ENCODE measurements around the gene SIVA1. TPM values are rescaled to one million over a fixed set of nuclear protein-coding genes. Genes with fewer than 3 reads are reported as not detected.

Gene SIVA1
- total RNA-seq, 1 donor from 2014 or later = 116 TPM

GRCh38 chr14:104786726-104787675 is 34.1 kb downstream of the SIVA1 start:
- Mint-ChIP-seq H3K36me3 (ENCODE audit: insufficient read depth) (no peaks in the 10 kb centered on the region), H3K4me1 (ENCODE audit: low read depth) (no peaks in the 10 kb centered on the region), H3K4me3 (ENCODE audit: low read depth) (no peak overlapping the region), H3K27me3 (no peaks in the 10 kb centered on the region), H3K27ac (no peak overlapping the region), H3K9me3 (ENCODE audit: low read depth) (no peaks in the 10 kb centered on the region)
- DNase-seq (ENCODE audit: low spot score, unreplicated experiment) = no peak
- TF ChIP-seq CTCF (IDR thresholded peaks at IDR 0.05; ENCODE audit: unreplicated experiment) = no peak

GRCh38 chr14:104787736-104788135 is 34.8 kb downstream of the SIVA1 start:
- H3K9me3 Mint-ChIP-seq (ENCODE audit: low read depth) = no peaks in the 10 kb centered on the region
- no peak overlapping the region for H3K4me3 Mint-ChIP-seq (ENCODE audit: low read depth)
- no peaks in the 10 kb centered on the region for H3K36me3 Mint-ChIP-seq (ENCODE audit: insufficient read depth)
- TF ChIP-seq CTCF (IDR thresholded peaks at IDR 0.05; ENCODE audit: unreplicated experiment) = no peak
- H3K27me3 Mint-ChIP-seq = no peaks in the 10 kb centered on the region
- no peaks in the 10 kb centered on the region for H3K4me1 Mint-ChIP-seq (ENCODE audit: low read depth)
- H3K27ac Mint-ChIP-seq = no peak overlapping the region
- no peak for DNase-seq (ENCODE audit: low spot score, unreplicated experiment)

DNA sequence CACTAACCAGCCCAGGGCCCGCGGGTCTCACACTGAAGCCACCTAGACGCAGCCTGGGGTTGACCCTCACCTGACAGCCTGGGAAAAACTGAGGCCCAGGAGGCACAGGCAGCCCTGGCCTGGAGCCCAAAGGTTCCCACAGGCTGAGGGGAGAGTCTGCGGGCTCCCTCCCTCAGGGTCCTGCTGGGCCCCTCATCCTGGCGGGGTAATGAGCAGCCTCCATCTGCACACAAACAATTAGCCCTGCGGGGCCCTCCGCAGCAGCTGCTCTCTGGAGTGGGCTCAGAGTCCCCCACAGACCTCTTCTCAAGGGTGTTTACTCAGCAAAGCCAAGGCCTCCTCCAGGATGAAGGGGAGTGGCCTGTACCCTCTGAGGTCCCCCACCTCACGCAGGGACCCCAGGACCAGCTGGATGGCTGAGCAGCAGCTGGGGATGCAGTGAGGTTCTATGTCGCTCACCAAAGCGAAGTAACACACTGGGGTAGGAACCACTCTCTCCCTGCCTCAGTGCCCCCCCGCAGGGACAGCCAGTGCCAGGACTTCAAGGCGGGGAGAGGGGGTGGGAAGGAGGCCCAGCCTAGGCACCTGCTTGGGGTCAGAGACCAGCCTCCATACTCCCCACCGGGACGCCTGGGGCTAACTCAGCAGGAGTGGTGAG is 35.3 kb downstream of the SIVA1 start:
- H3K27ac Mint-ChIP-seq = no peak overlapping the region
- no peaks in the 10 kb centered on the region for H3K9me3 Mint-ChIP-seq (ENCODE audit: low read depth)
- no peaks in the 10 kb centered on the region for H3K27me3 Mint-ChIP-seq
- no peak overlapping the region for H3K4me3 Mint-ChIP-seq (ENCODE audit: low read depth)
- peaks cover 3% of the 10 kb centered on the region for H3K4me1 Mint-ChIP-seq (ENCODE audit: low read depth)
- no peak for TF ChIP-seq CTCF (IDR thresholded peaks at IDR 0.05; ENCODE audit: unreplicated experiment)
- DNase-seq (ENCODE audit: low spot score, unreplicated experiment) = no peak
- no peaks in the 10 kb centered on the region for H3K36me3 Mint-ChIP-seq (ENCODE audit: insufficient read depth)

DNA sequence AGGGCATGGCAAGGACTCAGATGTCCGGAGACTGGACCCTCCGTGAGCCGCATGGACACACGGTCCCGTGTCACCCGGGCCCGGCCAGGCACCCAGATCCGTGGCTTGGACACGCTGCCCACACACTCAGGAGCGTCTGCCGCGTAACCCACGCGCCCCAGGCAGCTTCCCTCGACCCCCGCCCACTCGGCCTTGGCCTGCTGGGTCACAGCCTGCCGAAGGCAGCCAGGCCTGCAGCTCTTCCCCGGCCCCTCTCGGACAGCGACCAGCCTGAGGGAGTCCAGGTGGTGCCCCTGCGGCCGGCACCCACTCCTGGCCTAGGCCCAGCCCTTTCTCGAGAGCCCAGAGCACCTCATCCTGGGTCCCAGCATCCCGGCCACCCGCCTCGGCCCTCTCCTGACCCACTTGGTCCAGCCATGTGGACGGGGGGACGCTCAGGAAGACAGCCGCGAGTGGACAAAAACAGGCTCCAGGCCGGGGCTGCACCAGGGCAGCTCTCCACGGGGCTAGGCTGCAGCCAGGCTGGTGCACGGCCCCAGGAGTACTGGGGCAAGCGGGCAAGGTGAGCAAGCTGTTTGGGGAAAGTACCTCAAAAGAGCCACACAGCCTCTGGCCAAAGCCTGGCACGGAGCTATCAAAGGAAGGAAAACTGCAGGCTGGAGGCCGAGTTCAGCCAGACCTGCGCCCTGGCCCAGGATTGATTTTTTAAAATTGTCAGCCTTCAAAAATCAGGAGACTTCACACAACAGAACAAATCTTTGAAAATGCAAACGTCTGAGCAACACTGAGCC is 36.1 kb downstream of the SIVA1 start:
- peaks cover 10% of the 10 kb centered on the region for H3K4me1 Mint-ChIP-seq (ENCODE audit: low read depth)
- no peaks in the 10 kb centered on the region for H3K36me3 Mint-ChIP-seq (ENCODE audit: insufficient read depth)
- TF ChIP-seq CTCF (IDR thresholded peaks at IDR 0.05; ENCODE audit: unreplicated experiment) = no peak
- H3K4me3 Mint-ChIP-seq (ENCODE audit: low read depth) = no peak overlapping the region
- no peaks in the 10 kb centered on the region for H3K27me3 Mint-ChIP-seq
- no peak for DNase-seq (ENCODE audit: low spot score, unreplicated experiment)
- no peak overlapping the region for H3K27ac Mint-ChIP-seq
- no peaks in the 10 kb centered on the region for H3K9me3 Mint-ChIP-seq (ENCODE audit: low read depth)

All from progenitor cell of endocrine pancreas (in vitro differentiated cells).